Left lobe of liver (tissue), 2 donors: ENCODE measurements around the gene POLA2. TPM values are rescaled to one million over a fixed set of nuclear protein-coding genes. Genes with fewer than 3 reads are reported as not detected.
"Not testable (repeated sequence)": the region's sequence is repeated elsewhere in the genome, so short reads cannot be mapped to it uniquely, and the experiment has no call there.

Experiments
- ATAC-seq: fragments of 200-7000 bp; cut with Tn5 transposase; one replicate; pipeline ENCODE4 v1.9.1; 2020; ENCODE audit warnings: mild to moderate bottlenecking, moderate library complexity
- DNase-seq: peaks from one replicate; pipeline ENCODE4 v3.0.0-alpha.2; 2020; ENCODE audit warnings: low spot score
- total RNA-seq: library from RNA; stranded (reverse); gene quantifications from one replicate; pipeline ENCODE4 v1.2.1, GENCODE V29; 2021
- donor health status: DM: no; HTN: no; CAD: no; lungs with moderate emphysema.
- donor health status: DM: no; HTN: yes; CAD: no.

The POLA2 gene
- 3.3 TPM for total RNA-seq

GRCh38 chr11:65261591-65262380, at the start of gene POLA2:
POLA2 (plus strand) TSS chr11:65261962; CDS start chr11:65262293, 331 bp downstream.
- DNase-seq (peak; percentile 96), ATAC-seq (peak; percentile 89)

DNA sequence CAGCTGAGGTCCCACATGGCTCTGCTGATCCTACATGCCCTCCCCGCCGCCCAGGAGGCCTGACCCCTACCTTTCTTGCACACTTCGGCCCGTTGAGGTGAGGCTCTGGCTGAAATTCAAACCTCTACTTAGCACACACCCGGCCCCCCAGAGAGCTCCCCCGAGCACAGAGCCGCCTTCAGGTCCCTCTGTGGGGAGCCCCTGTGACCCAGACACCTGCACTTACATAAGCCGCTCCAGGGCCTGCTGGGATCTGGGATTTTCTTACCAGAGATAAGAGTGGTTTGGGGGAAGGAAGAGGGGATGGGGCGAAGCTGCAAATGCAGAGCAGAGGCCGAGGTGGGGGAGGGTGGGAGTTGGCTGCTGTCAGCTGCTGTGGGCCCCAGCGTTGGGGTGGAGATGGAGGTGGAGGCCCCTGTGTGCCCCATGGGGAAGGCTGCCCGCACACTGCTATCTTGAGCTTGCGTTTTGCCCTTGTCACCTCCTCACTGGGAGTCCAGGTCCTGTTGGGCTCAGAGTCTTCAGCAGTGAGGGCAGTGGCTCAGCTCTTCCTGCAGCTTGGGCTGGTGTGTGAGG, 49.4 kb upstream of the POLA2 start:
- DNase-seq (peak; percentile 45), ATAC-seq (no peak)

DNA sequence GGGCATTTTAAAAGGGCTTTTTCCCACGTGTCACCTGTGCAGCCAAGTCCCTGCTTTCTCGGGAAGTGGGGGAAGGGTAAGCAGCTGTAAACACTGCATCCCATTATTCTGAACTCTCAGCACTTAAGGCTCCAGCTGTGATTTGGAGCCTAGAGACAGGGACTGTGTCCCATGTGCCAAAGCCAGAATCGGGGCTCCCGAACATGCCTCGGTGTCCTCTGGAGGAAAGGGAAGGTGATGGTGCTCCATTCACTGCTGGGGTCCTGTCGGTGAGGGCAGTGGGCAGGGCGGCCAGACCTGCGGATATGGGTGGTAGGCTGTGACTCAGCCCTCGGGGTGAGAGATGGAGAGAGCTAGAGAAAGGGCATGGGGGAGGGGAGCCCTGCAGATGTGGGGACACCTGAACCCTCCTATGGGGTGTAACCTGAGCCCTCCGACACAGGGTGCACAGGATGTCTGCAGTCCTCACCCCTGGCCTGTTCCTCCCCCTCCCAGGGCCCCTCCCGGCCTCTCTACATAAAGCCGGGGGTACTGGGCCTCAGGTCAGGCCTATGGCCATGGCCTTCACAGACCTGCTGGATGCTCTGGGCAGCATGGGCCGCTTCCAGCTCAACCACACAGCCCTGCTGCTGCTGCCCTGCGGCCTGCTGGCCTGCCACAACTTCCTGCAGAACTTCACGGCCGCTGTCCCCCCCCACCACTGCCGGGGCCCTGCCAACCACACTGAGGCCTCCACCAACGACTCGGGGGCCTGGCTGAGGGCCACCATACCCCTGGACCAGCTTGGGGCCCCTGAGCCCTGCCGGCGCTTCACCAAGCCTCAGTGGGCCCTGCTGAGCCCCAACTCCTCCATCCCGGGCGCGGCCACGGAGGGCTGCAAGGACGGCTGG, 48.2 kb upstream of the POLA2 start:
- peak; percentile 47 for DNase-seq
- ATAC-seq = no peak

- DNase-seq = peak; percentile 43
- no peak for ATAC-seq
Observed at GRCh38 chr11:65214212-65214845, 47.4 kb upstream of the POLA2 start.

GRCh38 chr11:65215441-65216076, 46.2 kb upstream of the POLA2 start:
- DNase-seq (peak; percentile 12), ATAC-seq (no peak)

- DNase-seq (peak; percentile 38), ATAC-seq (no peak)
Observed at GRCh38 chr11:65216830-65217229, 44.9 kb upstream of the POLA2 start.

DNA sequence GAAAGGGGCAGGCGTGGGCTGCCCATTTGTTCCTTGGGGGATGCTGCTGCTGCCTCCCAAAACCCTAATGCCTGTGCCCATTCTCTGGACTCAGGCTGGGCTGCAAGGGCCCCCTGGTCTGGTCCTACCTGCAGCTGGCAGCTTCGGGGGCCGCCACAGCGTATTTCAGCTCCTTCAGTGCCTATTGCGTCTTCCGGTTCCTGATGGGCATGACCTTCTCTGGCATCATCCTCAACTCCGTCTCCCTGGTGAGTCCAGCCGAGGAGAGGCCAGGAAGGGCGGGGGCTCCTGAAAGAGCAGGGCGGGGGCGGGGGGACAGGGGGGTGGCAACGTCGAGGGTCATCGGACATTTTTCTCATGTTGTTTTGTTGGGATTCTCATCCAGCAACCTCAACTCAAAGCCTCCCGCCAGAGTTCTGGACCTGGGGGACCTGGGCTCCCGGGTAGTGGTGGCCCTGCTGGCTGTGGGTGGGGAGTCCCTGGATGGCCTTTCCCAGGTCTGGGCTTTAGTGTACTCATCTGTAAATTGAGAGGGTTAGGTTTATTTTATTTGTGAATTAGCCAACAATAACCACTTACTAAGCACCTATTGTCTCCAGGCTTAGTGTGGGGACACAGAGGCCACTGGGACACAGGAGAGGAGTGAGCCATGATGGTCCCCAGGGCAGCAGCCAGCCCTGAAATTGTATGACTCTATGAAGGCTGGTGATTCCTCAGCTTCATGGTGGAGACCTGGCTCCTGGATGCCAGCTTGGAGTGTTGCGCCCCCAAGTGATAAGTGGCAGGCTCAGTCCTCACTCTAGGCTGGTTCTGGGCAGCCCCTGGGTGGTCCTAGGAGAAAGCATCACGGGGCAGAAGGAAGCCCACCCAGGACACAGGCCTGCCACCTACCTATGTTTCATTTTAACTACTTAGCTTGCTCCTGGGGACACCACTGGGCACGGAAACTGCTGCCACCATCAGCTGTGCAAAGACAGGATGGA, 44.0 kb upstream of the POLA2 start:
- no peak for ATAC-seq
- DNase-seq = peak; percentile 37

GRCh38 chr11:65218446-65218845, 43.3 kb upstream of the POLA2 start:
- ATAC-seq (no peak), DNase-seq (peak; percentile 40)

- DNase-seq (no peak), ATAC-seq (no peak)
Observed at GRCh38 chr11:65219930-65220213, 41.9 kb upstream of the POLA2 start.

DNA sequence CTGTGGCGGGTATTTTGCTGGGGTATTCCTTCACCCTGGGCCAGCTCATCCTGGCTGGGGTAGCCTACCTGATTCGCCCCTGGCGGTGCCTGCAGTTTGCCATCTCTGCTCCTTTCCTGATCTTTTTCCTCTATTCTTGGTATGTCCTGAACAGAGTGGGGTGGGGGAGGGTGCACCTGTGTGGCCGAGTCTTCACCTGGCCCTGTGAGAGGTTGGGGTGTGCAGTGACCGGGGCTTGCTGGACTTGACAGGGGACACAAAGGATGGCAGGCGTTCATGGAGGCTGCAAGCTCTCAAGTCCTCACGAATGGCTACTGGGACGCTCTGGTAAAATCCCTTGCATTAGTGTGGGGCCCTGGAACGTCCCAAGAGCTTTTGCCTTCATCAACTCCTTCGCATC, 40.7 kb upstream of the POLA2 start:
- no peak for DNase-seq
- ATAC-seq = no peak

- DNase-seq (no peak), ATAC-seq (no peak)
Observed at GRCh38 chr11:65223011-65223410, 38.8 kb upstream of the POLA2 start.

DNA sequence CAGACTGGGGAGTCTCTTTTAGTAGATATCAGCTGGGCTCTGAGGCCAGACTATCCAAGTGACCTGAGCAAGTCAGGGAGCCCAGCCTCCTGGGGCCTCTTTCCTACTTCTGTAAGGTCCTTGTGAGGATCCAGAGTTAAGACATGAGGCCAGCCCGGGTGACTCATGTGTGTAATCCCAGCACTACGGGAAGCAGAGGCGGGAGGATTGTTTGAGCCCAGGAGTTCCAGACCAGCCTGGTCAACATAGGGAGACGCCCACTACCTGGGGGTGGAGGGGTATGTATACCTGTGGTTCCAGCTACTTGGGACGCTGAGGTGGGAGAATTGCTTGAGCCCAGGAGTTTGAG, 36.9 kb upstream of the POLA2 start:
- no peak for DNase-seq
- ATAC-seq = peak; percentile 8

GRCh38 chr11:65225279-65226102, 36.3 kb upstream of the POLA2 start:
- ATAC-seq (peak; percentile 94), DNase-seq (peak; percentile 75)

DNA sequence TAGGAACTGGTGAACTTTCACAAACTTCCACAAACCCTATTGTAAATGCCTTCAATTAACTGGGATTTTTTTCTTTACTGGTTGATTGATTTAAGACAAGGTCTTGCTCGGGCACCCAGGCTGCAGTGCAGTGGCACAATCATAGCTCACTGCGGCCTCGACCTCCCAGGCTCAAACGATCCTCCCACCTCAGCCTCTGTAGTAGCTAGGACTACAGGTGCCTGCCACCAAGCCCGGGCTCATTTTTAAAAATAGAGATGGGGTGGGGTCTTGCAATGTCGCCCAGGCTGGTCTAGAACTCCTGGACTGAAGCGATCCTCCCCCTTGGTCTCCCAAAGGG, 35.7 kb upstream of the POLA2 start:
- DNase-seq (no peak), ATAC-seq (no peak)

- ATAC-seq = no peak
- no peak for DNase-seq
Observed at GRCh38 chr11:65227879-65228278, 33.9 kb upstream of the POLA2 start.

DNA sequence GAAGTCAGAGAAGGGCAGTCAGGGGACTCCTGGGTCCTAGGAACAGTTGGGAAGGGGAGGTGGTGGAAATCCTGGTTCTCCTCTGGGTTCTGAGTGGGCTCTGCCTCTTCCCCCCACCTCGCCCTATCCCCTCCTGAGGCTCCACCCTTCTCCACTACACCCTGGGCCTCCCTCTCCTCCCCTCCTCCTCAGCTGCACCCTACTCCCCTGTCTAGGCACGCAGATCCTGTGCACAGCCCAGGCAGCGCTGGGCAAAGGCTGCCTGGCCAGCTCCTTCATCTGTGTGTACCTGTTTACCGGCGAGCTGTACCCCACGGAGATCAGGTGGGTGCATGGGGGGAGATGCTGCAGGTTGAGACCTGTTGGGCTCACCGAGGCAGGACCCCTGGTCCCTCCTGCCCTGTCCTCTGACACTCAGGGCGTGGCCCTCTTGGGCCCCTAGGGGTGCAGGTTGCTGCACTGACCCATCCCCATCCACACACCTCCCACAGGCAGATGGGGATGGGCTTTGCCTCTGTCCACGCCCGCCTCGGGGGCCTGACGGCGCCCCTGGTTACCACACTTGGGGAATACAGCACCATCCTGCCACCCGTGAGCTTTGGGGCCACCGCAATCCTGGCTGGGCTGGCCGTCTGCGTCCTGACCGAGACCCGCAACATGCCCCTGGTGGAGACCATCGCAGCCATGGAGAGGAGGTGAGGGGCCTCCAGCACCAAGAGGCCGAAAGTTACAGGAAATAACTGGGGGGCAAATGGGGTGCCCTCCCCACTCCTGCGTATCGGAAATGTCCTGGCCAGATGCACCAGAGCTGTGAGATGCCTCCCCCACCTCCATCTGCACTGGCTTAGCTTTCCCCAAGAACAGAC, 25.3 kb upstream of the POLA2 start:
- no peak for DNase-seq
- ATAC-seq = no peak

GRCh38 chr11:65238302-65238701, 23.5 kb upstream of the POLA2 start:
- ATAC-seq, DNase-seq: not testable (repeated sequence)

- ATAC-seq = no peak
- DNase-seq = no peak
Observed at GRCh38 chr11:65241134-65241533, 20.6 kb upstream of the POLA2 start.
